ENCODE results near the gene GATA2.

GRCh38 chr3:128488991-128489673 is 3.9 kb downstream of the GATA2 start:
- TF ChIP-seq CTCF (IDR thresholded peaks at IDR 0.05; ENCODE audit: insufficient read depth, low read length) (no peak), GABPA (IDR thresholded peaks at IDR 0.05; ENCODE audit: low read depth) (no peak), POLR2AphosphoS5 (IDR thresholded peaks at IDR 0.05; ENCODE audit: low read depth) (no peak; the same call in 1 of the 2 replicates), REST (IDR thresholded peaks at IDR 0.05; ENCODE audit: insufficient replicate concordance, low read depth) (no peak)
